HCT116 (cell line): ENCODE results near the gene MAGEA4.

Experiments
- CTCF ChIP-seq, 3 experiments: fragments of 200-600 bp in 1 of 3; sonication (generic) in 1 of 3; IDR thresholded peaks in 2 of 3; conservative IDR thresholded peaks in 1 of 3; 2 replicates each; pipeline ENCODE4 v1.5.1; 2012 to 2017; ENCODE audit warnings: low read depth in 2 of 3, low read length in 2 of 3, antibody characterized with exemption in 1 of 3, borderline replicate concordance in 1 of 3, control low read depth in 1 of 3, mild to moderate bottlenecking in 1 of 3, mixed read lengths in 1 of 3, mixed run types in 1 of 3, moderate library complexity in 1 of 3; ENCODE audit not compliant: insufficient read depth in 1 of 3
- EZH2 ChIP-seq: fragments of 200-600 bp; sonication (generic); IDR thresholded peaks from 2 replicates; pipeline ENCODE4 v1.6.1; 2017; ENCODE audit warnings: antibody characterized with exemption, mixed run types
- JUND ChIP-seq: IDR thresholded peaks from 2 replicates; pipeline ENCODE4 v1.6.1; 2012
- POLR2AphosphoS5 ChIP-seq: IDR thresholded peaks from 2 replicates; pipeline ENCODE4 v1.6.1; 2011; ENCODE audit warnings: mild to moderate bottlenecking, low read depth, low read length, moderate library complexity
- SIN3A ChIP-seq: IDR thresholded peaks from 2 replicates; pipeline ENCODE4 v1.6.1; 2012; ENCODE audit warnings: low read depth
- SP1 ChIP-seq: IDR thresholded peaks from 2 replicates; pipeline ENCODE4 v1.6.1; 2012; ENCODE audit warnings: low read depth
- TCF7L2 ChIP-seq: IDR thresholded peaks from 2 replicates; pipeline ENCODE4 v1.7.0; 2011; ENCODE audit warnings: borderline replicate concordance, inconsistent platforms; ENCODE audit not compliant: insufficient read depth, insufficient read length; ENCODE audit errors: extremely low read depth
- YY1 ChIP-seq: IDR thresholded peaks from 2 replicates; pipeline ENCODE4 v1.6.1; 2011; ENCODE audit warnings: low read length, low read depth, moderate library complexity, mild to moderate bottlenecking; ENCODE audit not compliant: insufficient replicate concordance; ENCODE audit errors: extremely low read depth
- ZNF274 ChIP-seq: fragments of 200-500 bp; sonication (Bioruptor generic); IDR thresholded peaks from 2 replicates; pipeline ENCODE4 v1.6.1; 2014; ENCODE audit warnings: mild to moderate bottlenecking, low read depth, low read length, inconsistent platforms

DNA sequence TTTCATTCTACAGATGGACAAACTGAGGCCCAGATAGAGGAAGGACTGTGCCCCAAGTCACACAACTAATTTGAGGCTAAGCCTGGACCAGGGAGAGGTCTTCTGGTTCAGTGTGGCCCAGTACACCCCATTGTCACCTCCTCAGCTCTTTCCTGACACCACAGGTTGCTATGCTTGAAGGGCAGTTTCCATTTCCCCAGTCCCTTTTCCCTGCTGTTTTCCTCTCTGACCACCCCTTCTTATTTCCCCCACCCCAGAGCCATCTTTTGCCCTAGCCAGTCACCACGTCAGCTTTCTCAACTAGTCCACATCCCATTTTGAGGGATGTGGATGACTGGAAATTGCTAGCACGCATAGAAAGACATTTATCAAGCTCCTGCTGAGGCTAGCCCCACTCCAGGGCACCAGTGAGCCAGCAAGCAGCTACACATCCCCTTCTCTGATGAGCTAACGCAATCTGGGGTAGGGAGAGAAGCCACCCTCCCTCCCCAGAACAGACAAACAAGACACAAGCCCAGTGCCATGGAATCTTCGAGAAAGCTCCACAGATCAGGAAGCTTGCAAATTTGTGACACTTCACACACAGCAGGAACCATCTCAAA is 60.5 kb downstream of the MAGEA4 start:
- TF ChIP-seq CTCF (IDR thresholded peaks at IDR 0.05 in 2 of 3, conservative IDR thresholded peaks at IDR 0.05 in 1 of 3; ENCODE audit: borderline replicate concordance in 1 of 3, insufficient read depth in 1 of 3, low read depth in 2 of 3, low read length in 2 of 3) (no peak), TCF7L2 (no peak), POLR2AphosphoS5 (no peak), ZNF274 (no peak), SIN3A (no peak), SP1 (no peak), EZH2 (no peak), YY1 (no peak), JUND (no peak)
